Measurements from ENCODE around the gene CCNG2.
A peak's percentile ranks its signal among the peaks of the same experiment; 100 is the strongest.

The CCNG2 gene

GRCh38 chr4:77154761-77155499, 2.1 kb upstream of the CCNG2 start:
- Mint-ChIP-seq H3K4me1 (peaks cover 32% of the 10 kb centered on the region), H3K27ac (peak overlapping the region; percentile 97), H3K27me3 (no peaks in the 10 kb centered on the region), H3K36me3 (peaks cover 4% of the 10 kb centered on the region), H3K9me3 (no peaks in the 10 kb centered on the region), H3K4me3 (peak overlapping the region; percentile 100)
- DNase-seq (ENCODE audit: low spot score in 2 of 2) (no peak), ATAC-seq (ENCODE audit: low read depth) (no peak)

- ATAC-seq (ENCODE audit: low read depth) = no peak
Observed at GRCh38 chr4:77155631-77156452, 1.2 kb upstream of the CCNG2 start.

GRCh38 chr4:77156533-77156911, 485 bp upstream of the CCNG2 start:
- peaks cover 7% of the 10 kb centered on the region for H3K36me3 Mint-ChIP-seq
- ATAC-seq (ENCODE audit: low read depth) (peak; percentile 86), DNase-seq (ENCODE audit: low spot score in 2 of 2) (peak in 1 of 2 donors; percentile 98)
- peak overlapping the region; percentile 100 for H3K4me3 Mint-ChIP-seq
- peaks cover 35% of the 10 kb centered on the region for H3K4me1 Mint-ChIP-seq
- H3K9me3 Mint-ChIP-seq = no peaks in the 10 kb centered on the region
- H3K27ac Mint-ChIP-seq = peak overlapping the region; percentile 97
- no peaks in the 10 kb centered on the region for H3K27me3 Mint-ChIP-seq

More at GRCh38 chr4:77155631-77156452, 1.2 kb upstream of the CCNG2 start:
- Mint-ChIP-seq H3K27ac (peak overlapping the region; percentile 97), H3K36me3 (peaks cover 7% of the 10 kb centered on the region), H3K27me3 (no peaks in the 10 kb centered on the region), H3K4me1 (peaks cover 35% of the 10 kb centered on the region), H3K4me3 (peak overlapping the region; percentile 100), H3K9me3 (no peaks in the 10 kb centered on the region)
- no peak for DNase-seq (ENCODE audit: low spot score in 2 of 2)

- no peaks in the 10 kb centered on the region for H3K9me3 Mint-ChIP-seq
- H3K27me3 Mint-ChIP-seq = no peaks in the 10 kb centered on the region
- peaks cover 16% of the 10 kb centered on the region for H3K36me3 Mint-ChIP-seq
- H3K4me1 Mint-ChIP-seq = peaks cover 38% of the 10 kb centered on the region
- ATAC-seq (ENCODE audit: low read depth) (peak; percentile 22), DNase-seq (ENCODE audit: low spot score in 2 of 2) (peak; percentile 57 to 62)
- H3K4me3 Mint-ChIP-seq = peak overlapping the region; percentile 100
- peak overlapping the region; percentile 97 for H3K27ac Mint-ChIP-seq
Observed at GRCh38 chr4:77157859-77158486, 966 bp downstream of the CCNG2 start.

GRCh38 chr4:77158487-77158861, 1.5 kb downstream of the CCNG2 start:
- peaks cover 36% of the 10 kb centered on the region for H3K4me1 Mint-ChIP-seq
- H3K27ac Mint-ChIP-seq = peak overlapping the region; percentile 97
- no peaks in the 10 kb centered on the region for H3K9me3 Mint-ChIP-seq
- ATAC-seq (ENCODE audit: low read depth) (no peak), DNase-seq (ENCODE audit: low spot score in 2 of 2) (no peak)
- peaks cover 19% of the 10 kb centered on the region for H3K36me3 Mint-ChIP-seq
- peak overlapping the region; percentile 100 for H3K4me3 Mint-ChIP-seq
- no peaks in the 10 kb centered on the region for H3K27me3 Mint-ChIP-seq

- no peaks in the 10 kb centered on the region for H3K27me3 Mint-ChIP-seq
- peak overlapping the region; percentile 12 for H3K4me3 Mint-ChIP-seq
- peaks cover 23% of the 10 kb centered on the region for H3K36me3 Mint-ChIP-seq
- no peak for ATAC-seq (ENCODE audit: low read depth)
- DNase-seq (ENCODE audit: low spot score in 2 of 2) = no peak
- no peak overlapping the region for H3K27ac Mint-ChIP-seq
- no peaks in the 10 kb centered on the region for H3K9me3 Mint-ChIP-seq
- peaks cover 33% of the 10 kb centered on the region for H3K4me1 Mint-ChIP-seq
Observed at GRCh38 chr4:77159806-77160205, 2.8 kb downstream of the CCNG2 start.

GRCh38 chr4:77163641-77164040, 6.6 kb downstream of the CCNG2 start:
- H3K27ac Mint-ChIP-seq = peak overlapping the region; percentile 53
- peaks cover 33% of the 10 kb centered on the region for H3K4me1 Mint-ChIP-seq
- H3K36me3 Mint-ChIP-seq = peaks cover 41% of the 10 kb centered on the region
- no peak for ATAC-seq (ENCODE audit: low read depth)
- no peak for DNase-seq (ENCODE audit: low spot score in 2 of 2)
- no peaks in the 10 kb centered on the region for H3K9me3 Mint-ChIP-seq
- H3K4me3 Mint-ChIP-seq = no peak overlapping the region
- H3K27me3 Mint-ChIP-seq = no peaks in the 10 kb centered on the region

- DNase-seq (ENCODE audit: low spot score in 2 of 2) (no peak), ATAC-seq (ENCODE audit: low read depth) (no peak)
- H3K4me1 Mint-ChIP-seq = peaks cover 28% of the 10 kb centered on the region
- no peak overlapping the region for H3K4me3 Mint-ChIP-seq
- H3K27me3 Mint-ChIP-seq = no peaks in the 10 kb centered on the region
- H3K27ac Mint-ChIP-seq = peak overlapping the region; percentile 55
- H3K36me3 Mint-ChIP-seq = peaks cover 46% of the 10 kb centered on the region
- no peaks in the 10 kb centered on the region for H3K9me3 Mint-ChIP-seq
Observed at GRCh38 chr4:77167173-77167572, 10.2 kb downstream of the CCNG2 start.

GRCh38 chr4:77167866-77168265, 10.9 kb downstream of the CCNG2 start:
- no peak for ATAC-seq (ENCODE audit: low read depth)
- H3K36me3 Mint-ChIP-seq = peaks cover 43% of the 10 kb centered on the region

GRCh38 chr4:77169481-77169880, 12.5 kb downstream of the CCNG2 start:
- Mint-ChIP-seq H3K4me1 (peaks cover 19% of the 10 kb centered on the region), H3K36me3 (peaks cover 37% of the 10 kb centered on the region), H3K27me3 (no peaks in the 10 kb centered on the region), H3K9me3 (no peaks in the 10 kb centered on the region), H3K27ac (no peak overlapping the region), H3K4me3 (no peak overlapping the region)
- DNase-seq (ENCODE audit: low spot score in 2 of 2) (no peak), ATAC-seq (ENCODE audit: low read depth) (no peak)

More at GRCh38 chr4:77167866-77168265, 10.9 kb downstream of the CCNG2 start:
- H3K4me3 Mint-ChIP-seq = no peak overlapping the region
- H3K4me1 Mint-ChIP-seq = peaks cover 26% of the 10 kb centered on the region
- no peaks in the 10 kb centered on the region for H3K9me3 Mint-ChIP-seq
- no peak for DNase-seq (ENCODE audit: low spot score in 2 of 2)
- peak overlapping the region; percentile 55 for H3K27ac Mint-ChIP-seq
- H3K27me3 Mint-ChIP-seq = no peaks in the 10 kb centered on the region

- H3K27ac Mint-ChIP-seq = peak overlapping the region; percentile 58
- no peak for ATAC-seq (ENCODE audit: low read depth)
- DNase-seq (ENCODE audit: low spot score in 2 of 2) = no peak
- H3K36me3 Mint-ChIP-seq = peaks cover 29% of the 10 kb centered on the region
- no peak overlapping the region for H3K4me3 Mint-ChIP-seq
- no peaks in the 10 kb centered on the region for H3K9me3 Mint-ChIP-seq
- H3K4me1 Mint-ChIP-seq = peaks cover 12% of the 10 kb centered on the region
- no peaks in the 10 kb centered on the region for H3K27me3 Mint-ChIP-seq
Observed at GRCh38 chr4:77170926-77171325, 13.9 kb downstream of the CCNG2 start.

- peaks cover 11% of the 10 kb centered on the region for H3K4me1 Mint-ChIP-seq
- H3K9me3 Mint-ChIP-seq = no peaks in the 10 kb centered on the region
- no peak overlapping the region for H3K4me3 Mint-ChIP-seq
- H3K27ac Mint-ChIP-seq = no peak overlapping the region
- no peaks in the 10 kb centered on the region for H3K27me3 Mint-ChIP-seq
- no peak for DNase-seq (ENCODE audit: low spot score in 2 of 2)
- peaks cover 24% of the 10 kb centered on the region for H3K36me3 Mint-ChIP-seq
- no peak for ATAC-seq (ENCODE audit: low read depth)
Observed at GRCh38 chr4:77172336-77172735, 15.3 kb downstream of the CCNG2 start.

- Mint-ChIP-seq H3K36me3 (peaks cover 17% of the 10 kb centered on the region), H3K9me3 (no peaks in the 10 kb centered on the region), H3K27me3 (no peaks in the 10 kb centered on the region), H3K4me3 (no peak overlapping the region), H3K4me1 (peaks cover 5% of the 10 kb centered on the region), H3K27ac (no peak overlapping the region)
- ATAC-seq (ENCODE audit: low read depth) (no peak), DNase-seq (ENCODE audit: low spot score in 2 of 2) (no peak)
Observed at GRCh38 chr4:77174426-77174825, 17.4 kb downstream of the CCNG2 start.

- no peak overlapping the region for H3K4me3 Mint-ChIP-seq
- H3K9me3 Mint-ChIP-seq = no peaks in the 10 kb centered on the region
- DNase-seq (ENCODE audit: low spot score in 2 of 2) (no peak), ATAC-seq (ENCODE audit: low read depth) (no peak)
- H3K36me3 Mint-ChIP-seq = peaks cover 12% of the 10 kb centered on the region
- H3K4me1 Mint-ChIP-seq = peaks cover 5% of the 10 kb centered on the region
- no peaks in the 10 kb centered on the region for H3K27me3 Mint-ChIP-seq
- H3K27ac Mint-ChIP-seq = no peak overlapping the region
Observed at GRCh38 chr4:77175201-77175611, 18.2 kb downstream of the CCNG2 start.
